Measurements from ENCODE around the gene TEKTIP1. TPM values are rescaled to one million over a fixed set of nuclear protein-coding genes. Genes with fewer than 3 reads are reported as not detected.

The TEKTIP1 gene
- 0.41 TPM for total RNA-seq

- DNase-seq (ENCODE audit: low spot score in 2 of 2) (no peak), FAIRE-seq (no peak)
These were observed at the start of gene TEKTIP1 for GRCh38 chr19:3538965-3539755. Gene TEKTIP1 (plus strand): TSS chr19:3539174. CDS start chr19:3539178, 4 bp downstream.

- DNase-seq (ENCODE audit: low spot score in 2 of 2) = no peak
- no peak for FAIRE-seq
These were observed 47.4 kb upstream of the TEKTIP1 start for GRCh38 chr19:3491396-3492119.

GRCh38 chr19:3492131-3492839 lies 46.7 kb upstream of the TEKTIP1 start:
- DNase-seq (ENCODE audit: low spot score in 2 of 2) = no peak
- FAIRE-seq = no peak

- DNase-seq (ENCODE audit: low spot score in 2 of 2) = no peak
- no peak for FAIRE-seq
These were observed 46.1 kb upstream of the TEKTIP1 start for GRCh38 chr19:3492919-3493318.

DNA sequence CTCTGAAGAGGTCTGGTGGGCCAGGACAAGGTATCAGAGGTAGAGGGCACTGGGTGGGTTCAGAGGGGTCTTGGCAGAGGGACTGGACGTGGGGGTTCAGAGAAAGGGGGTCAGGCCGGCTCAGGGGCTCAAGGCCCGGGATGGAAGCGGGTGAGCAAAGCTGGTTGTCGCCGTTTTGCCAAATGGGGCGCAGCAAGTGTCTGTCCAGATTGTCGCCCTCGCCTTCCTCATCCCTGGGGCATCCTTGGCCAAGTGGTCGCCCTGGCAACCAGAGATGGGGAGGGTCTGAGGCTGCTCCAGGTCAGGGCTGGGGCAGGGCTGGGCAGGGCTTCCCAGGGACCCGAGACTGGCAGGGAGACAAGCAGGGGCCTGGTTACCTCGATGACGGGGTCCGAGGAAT lies 45.3 kb upstream of the TEKTIP1 start:
- no peak for DNase-seq (ENCODE audit: low spot score in 2 of 2)
- FAIRE-seq = no peak

DNA sequence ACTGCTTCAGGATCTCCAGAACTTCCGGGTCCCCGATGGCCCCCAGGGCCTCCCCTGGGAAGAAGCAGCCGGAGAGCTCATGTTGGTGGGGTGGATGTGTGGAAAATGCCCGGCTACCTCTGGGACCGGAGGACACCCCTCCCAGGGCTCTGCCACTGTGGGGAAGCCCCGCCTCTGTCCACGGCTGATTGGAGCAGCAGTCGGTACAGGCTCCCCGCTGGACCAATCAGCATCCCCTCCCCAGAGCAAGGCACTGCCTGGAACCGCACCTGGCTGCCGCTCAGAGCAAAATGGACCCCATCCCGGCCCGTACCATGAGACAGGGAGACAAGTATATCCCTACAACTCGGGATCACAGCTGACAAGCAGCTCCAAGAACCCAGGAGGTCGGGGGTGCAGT lies 44.9 kb upstream of the TEKTIP1 start:
- DNase-seq (ENCODE audit: low spot score in 2 of 2) (peak; percentile 90 to 99), FAIRE-seq (peak; percentile 78)

DNA sequence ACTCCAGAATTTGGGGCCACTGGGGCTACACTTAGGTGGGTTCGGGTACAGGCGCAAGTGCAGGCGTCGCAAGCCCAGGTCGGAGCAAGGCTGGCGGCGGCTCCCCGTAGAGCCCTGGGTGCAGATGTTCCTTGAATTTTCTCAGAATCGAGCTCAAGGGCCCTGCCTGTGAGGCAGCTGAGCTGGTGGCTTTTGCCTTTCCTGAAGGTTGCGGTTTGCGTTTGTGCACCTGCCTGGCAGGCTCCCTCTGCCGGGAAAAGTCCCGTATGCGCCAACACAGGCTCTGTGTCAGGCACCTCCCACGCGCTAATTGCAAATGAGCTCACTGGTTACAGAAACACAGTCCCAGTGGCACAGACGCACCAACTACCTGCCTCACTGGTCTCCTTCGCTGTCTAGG lies 44.4 kb upstream of the TEKTIP1 start:
- no peak for FAIRE-seq
- DNase-seq (ENCODE audit: low spot score in 2 of 2) = no peak

- no peak for DNase-seq (ENCODE audit: low spot score in 2 of 2)
- no peak for FAIRE-seq
These were observed 42.3 kb upstream of the TEKTIP1 start for GRCh38 chr19:3496392-3497273.

DNA sequence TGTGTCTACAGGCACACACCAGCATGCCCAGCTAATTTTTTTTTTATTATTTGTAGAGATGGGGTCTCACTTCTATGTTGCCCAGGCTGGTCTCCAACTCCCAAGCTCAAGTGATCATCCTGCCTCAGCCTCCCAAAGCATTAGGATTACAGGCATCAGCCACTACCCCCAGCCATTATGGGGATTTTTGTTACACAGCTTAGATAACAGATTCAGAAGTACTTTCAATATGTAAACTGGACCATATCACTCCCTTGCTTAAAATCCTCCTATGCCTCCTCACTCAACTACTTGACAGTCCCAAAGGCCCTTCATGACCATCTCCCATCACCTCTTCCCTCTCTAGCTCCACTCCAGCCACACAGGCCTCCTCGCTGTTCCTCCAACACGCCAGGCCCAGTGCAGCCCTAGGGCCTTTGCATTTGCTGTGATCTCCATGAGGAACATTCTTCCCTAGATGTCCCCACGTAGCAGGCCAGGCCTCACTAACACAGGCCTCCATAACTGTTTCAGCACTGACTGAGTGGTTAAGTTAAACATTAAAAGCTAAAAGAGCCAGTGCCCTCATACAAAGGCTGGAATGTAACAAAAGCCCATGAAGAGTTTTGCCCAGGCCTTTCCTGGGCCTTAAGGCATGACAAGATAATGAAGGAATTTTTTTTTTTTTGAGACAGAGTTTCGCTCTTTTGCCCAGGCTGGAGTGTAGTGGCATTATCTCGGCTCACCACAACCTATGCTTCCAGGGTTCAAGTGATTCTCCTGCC lies 41.0 kb upstream of the TEKTIP1 start:
- FAIRE-seq (no peak), DNase-seq (ENCODE audit: low spot score in 2 of 2) (no peak)

DNA sequence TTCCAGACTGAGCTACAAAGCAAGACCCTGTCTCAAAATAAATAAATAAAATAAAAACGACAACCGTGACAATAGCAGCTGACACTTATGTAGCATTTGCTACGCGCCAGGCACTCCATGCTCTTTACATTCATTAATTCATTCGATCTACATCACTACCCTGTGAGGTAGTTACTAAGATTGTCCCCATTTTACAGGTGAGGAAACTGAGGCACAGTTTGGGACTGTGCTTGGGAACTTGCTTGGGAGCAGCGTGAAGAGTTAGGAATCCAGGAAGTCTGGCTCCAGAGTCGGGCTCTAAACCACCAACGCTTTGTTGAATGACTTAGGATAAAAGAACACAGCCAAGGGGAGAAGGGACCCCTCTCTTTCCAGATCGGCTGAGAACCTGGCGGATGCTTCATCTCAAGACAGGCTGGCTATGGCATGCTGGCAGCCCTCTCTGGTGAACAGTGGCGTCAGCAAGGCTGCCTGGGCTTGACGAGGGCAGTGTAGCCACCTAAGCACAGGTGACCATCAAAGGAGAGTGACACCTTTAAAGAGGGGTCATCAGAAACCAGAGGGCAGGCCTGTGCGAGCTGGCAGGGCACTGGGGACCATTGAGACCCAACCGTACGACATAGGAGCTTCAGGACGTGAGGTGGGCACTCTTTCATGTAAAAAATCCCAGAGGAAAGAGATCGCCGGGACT lies 39.1 kb upstream of the TEKTIP1 start:
- DNase-seq (ENCODE audit: low spot score in 2 of 2) (no peak), FAIRE-seq (no peak)

DNA sequence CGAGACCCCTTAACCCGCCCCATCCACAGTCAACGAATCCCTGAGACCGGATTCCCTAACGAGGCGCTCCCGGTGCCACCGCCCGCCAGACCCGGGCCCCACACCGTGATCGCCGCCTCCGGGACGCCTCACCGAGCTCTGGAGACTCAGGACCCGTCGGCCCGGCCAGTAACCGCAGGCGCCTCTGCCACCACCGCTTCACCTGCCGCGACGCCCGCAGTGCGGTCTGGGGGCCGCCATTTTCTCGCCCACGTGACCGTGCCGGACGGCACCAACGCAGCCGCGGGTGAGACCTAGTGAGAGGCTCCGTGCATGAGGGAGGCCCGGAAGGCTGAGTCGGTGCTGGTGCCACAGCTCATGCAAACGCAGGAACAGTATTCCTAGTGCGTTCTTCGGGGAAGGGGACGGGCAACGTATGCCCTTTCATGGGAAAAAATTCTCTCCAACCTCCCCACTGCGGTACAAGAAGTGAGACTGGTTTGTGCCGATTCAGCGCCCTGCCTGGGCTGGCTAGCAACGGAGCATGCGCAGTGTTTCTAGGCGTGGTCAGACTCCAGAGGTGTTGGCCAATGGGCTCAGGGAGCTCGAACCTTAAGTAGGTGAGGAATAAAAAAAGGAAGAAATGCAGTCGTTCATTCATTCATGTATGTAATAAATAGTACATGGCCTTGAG lies 38.4 kb upstream of the TEKTIP1 start, which contains the start of gene DOHH:
TSS of gene DOHH (minus strand) at position 246 of the 673 bp plus-strand sequence. CDS start 3,860 bp downstream, outside the sequence.
- DNase-seq (ENCODE audit: low spot score in 2 of 2) (peak; percentile 88 to 91), FAIRE-seq (no peak)

DNA sequence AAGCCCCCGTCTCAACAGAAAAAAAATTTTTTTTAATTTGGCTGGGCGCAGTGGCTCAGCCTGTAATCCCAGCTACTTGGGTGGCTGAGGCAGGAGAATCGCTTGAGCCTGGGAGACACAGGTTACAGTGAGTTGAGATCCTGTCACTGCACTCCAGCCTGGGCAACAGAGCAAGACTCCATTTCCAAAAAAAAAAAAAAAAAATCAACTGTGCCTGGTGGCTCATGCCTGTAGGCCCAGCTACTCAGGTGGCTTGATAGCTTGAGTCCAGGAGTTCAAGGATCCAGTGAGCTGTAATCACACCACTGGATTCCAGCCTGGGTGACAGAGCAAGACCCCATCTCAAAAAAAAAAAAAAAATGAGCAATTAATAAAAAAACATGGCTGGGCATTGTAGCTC lies 37.2 kb upstream of the TEKTIP1 start:
- FAIRE-seq (no peak), DNase-seq (ENCODE audit: low spot score in 2 of 2) (no peak)

GRCh38 chr19:3503036-3503572 lies 35.9 kb upstream of the TEKTIP1 start:
- no peak for FAIRE-seq

GRCh38 chr19:3504735-3505134 lies 34.2 kb upstream of the TEKTIP1 start:
- no peak for DNase-seq (ENCODE audit: low spot score in 2 of 2)
- no peak for FAIRE-seq

More at GRCh38 chr19:3503036-3503572, 35.9 kb upstream of the TEKTIP1 start:
- no peak for DNase-seq (ENCODE audit: low spot score in 2 of 2)

- DNase-seq (ENCODE audit: low spot score in 2 of 2) (peak; percentile 99 to 100), FAIRE-seq (no peak)
These were observed 33.2 kb upstream of the TEKTIP1 start, which contains the start of gene FZR1 for GRCh38 chr19:3505598-3506383. Gene FZR1 (plus strand): TSS chr19:3506311. CDS start chr19:3522990, 16,679 bp downstream.

GRCh38 chr19:3506384-3507340 lies 32.3 kb upstream of the TEKTIP1 start:
- no peak for DNase-seq (ENCODE audit: low spot score in 2 of 2)
- FAIRE-seq = no peak
